Pancreas (tissue), 10 donors: ENCODE data around the gene KMT2A. TPM values are rescaled to one million over a fixed set of nuclear protein-coding genes. Genes with fewer than 3 reads are reported as not detected.

Experiments
- ATAC-seq, 4 donors: fragments of 200-7000 bp; cut with Tn5 transposase; one replicate each; pipeline versions ENCODE4 v1.8.0 to v1.9.1; 2020; ENCODE audit warnings: mild to moderate bottlenecking in 4 of 4, moderate library complexity in 4 of 4
- DNase-seq, 6 donors: peaks; one replicate each; pipeline ENCODE4 v3.0.0-alpha.2; 2020
- FAIRE-seq: peaks from 2 replicates; lab custom pipeline; 2012; peaks lifted over from hg19 to GRCh38; lab: Jason Lieb, UNC
- H3K27ac ChIP-seq, 4 donors: fragments of 200-600 bp; sonication (generic); 1 replicate in 3 of 4; 2 replicates in 1 of 4; pipeline versions ENCODE4 v1.5.0 to v1.8.0; 2020
- H3K27me3 ChIP-seq, 4 donors: fragments of 200-600 bp; one replicate each; pipeline ENCODE4 v1.8.0; 2021
- H3K36me3 ChIP-seq, 3 donors: fragments of 200-600 bp; sonication (generic) in 1 of 3; one replicate each; pipeline versions ENCODE4 v1.5.0 to v1.8.0; 2020 to 2021
- H3K4me1 ChIP-seq, 3 donors: fragments of 200-600 bp; one replicate each; pipeline ENCODE4 v1.8.0; 2021
- H3K4me3 ChIP-seq, 4 donors: fragments of 200-600 bp; sonication (generic) in 2 of 4; one replicate each; pipeline versions ENCODE4 v1.5.0 to v1.8.0; 2020 to 2021
- H3K9me3 ChIP-seq, 4 donors: fragments of 200-600 bp; one replicate each; pipeline ENCODE4 v1.8.0; 2021
- CTCF ChIP-seq, 4 donors: fragments of 200-600 bp; sonication (generic) in 3 of 4; IDR thresholded peaks; one replicate each; pipeline versions ENCODE4 v1.5.0 to v1.8.0; 2021; ENCODE audit warnings: antibody characterized with exemption in 4 of 4
- WGBS, 2 donors: extraction: QIAGEN DNeasy Blood & Tissue Kit; methylation state at CpG; one replicate each; pipeline ENCODE4 v1.1.7; 2013; 5-methylcytosine and 5-hydroxymethylcytosine counted together
- intact Hi-C, 3 donors: fragments of 100-400 bp; cut with DNase I; formaldehyde crosslinking; loops; one replicate each; pipeline versions ENCODE4 v1.11.1 to v1.14.2; 2022
- polyA plus RNA-seq, 2 donors: library from polyadenylated mRNA; stranded (reverse); fragments of 200-250 nt; gene quantifications; one replicate each; pipeline ENCODE4 v1.2.3, GENCODE V29; 2013
- total RNA-seq, 6 donors: library from RNA; stranded (reverse); fragmentation: NEBNext Ultra II Directional in 4 of 6; extraction: Animal tissue kit (Norgen Biotek cat#: 25700) in 4 of 6; gene quantifications; one replicate each; pipeline versions ENCODE4 v1.2.1 to v1.2.4, GENCODE V29; 2021 to 2023
- donor health status: healthy with polysubstance abuse.
- donor health status: DM: no; HTN: no; CAD: no; lungs with moderate emphysema.
- donor health status: DM: no; HTN: no; CAD: no.
- donor health status: control.
- donor health status: control.
- donor health status: Bipolar disorder and iron deficiency.
- donor health status: DM: yes; HTN: yes; CAD: no.
- donor health status: DM: no; HTN: no; CAD: no.
- donor health status: DM: no; HTN: no; CAD: no.
- donor health status: DM: yes; HTN: yes; CAD: no.

The KMT2A gene
- total and polyA plus RNA-seq, 8 donors: 13.9 to 46.3 (median 32.4) TPM

GRCh38 chr11:118410055-118410745 is 26.1 kb upstream of the KMT2A start:
- no peak for DNase-seq
- no peak overlapping the region for H3K4me3 ChIP-seq
- H3K36me3 ChIP-seq: no peaks in the 10 kb centered on the region
- H3K9me3 ChIP-seq: no peaks in the 10 kb centered on the region
- whole genome bisulfite sequencing, 2 donors: 57 to 62% methylated on average over 7 of the region's 7 CpGs
- no peak overlapping the region for H3K27ac ChIP-seq
- TF ChIP-seq CTCF (IDR thresholded peaks at IDR 0.05): no peak
- no peak for ATAC-seq
- no peaks in the 10 kb centered on the region for H3K4me1 ChIP-seq
- FAIRE-seq: no peak
- intact Hi-C loops: no loop called here
- no peaks in the 10 kb centered on the region for H3K27me3 ChIP-seq

- Histone ChIP-seq H3K27ac (no peak overlapping the region), H3K4me1 (no peaks in the 10 kb centered on the region), H3K4me3 (no peak overlapping the region), H3K9me3 (no peaks in the 10 kb centered on the region), H3K36me3 (no peaks in the 10 kb centered on the region), H3K27me3 (no peaks in the 10 kb centered on the region)
- no peak for TF ChIP-seq CTCF (IDR thresholded peaks at IDR 0.05)
- DNase-seq (no peak), ATAC-seq (no peak), FAIRE-seq (no peak)
- WGBS, 2 donors: 89 to 91% methylated on average over 4 of the region's 4 CpGs
- intact Hi-C loops: no loop called here
Observed at GRCh38 chr11:118411530-118411929, 24.8 kb upstream of the KMT2A start.

GRCh38 chr11:118412921-118413320 is 23.4 kb upstream of the KMT2A start:
- DNase-seq: no peak
- Histone ChIP-seq H3K4me3 (no peak overlapping the region), H3K27ac (no peak overlapping the region), H3K4me1 (no peaks in the 10 kb centered on the region), H3K36me3 (no peaks in the 10 kb centered on the region), H3K9me3 (no peaks in the 10 kb centered on the region), H3K27me3 (no peaks in the 10 kb centered on the region)
- ATAC-seq: no peak
- no peak for FAIRE-seq
- TF ChIP-seq CTCF (IDR thresholded peaks at IDR 0.05): no peak
- intact Hi-C loops: no loop called here
- 61 to 77% methylated on average over 1 of the region's 1 CpG for WGBS, 2 donors

- 78 to 79% methylated on average over 8 of the region's 8 CpGs for WGBS, 2 donors
- FAIRE-seq (no peak), DNase-seq (no peak)
Observed at GRCh38 chr11:118415062-118415738, 21.1 kb upstream of the KMT2A start.

More at GRCh38 chr11:118415062-118415738, 21.1 kb upstream of the KMT2A start:
- TF ChIP-seq CTCF (IDR thresholded peaks at IDR 0.05): no peak
- no peak overlapping the region for H3K4me3 ChIP-seq
- H3K27me3 ChIP-seq: no peaks in the 10 kb centered on the region
- ATAC-seq: no peak
- H3K4me1 ChIP-seq: no peaks in the 10 kb centered on the region
- no peaks in the 10 kb centered on the region for H3K36me3 ChIP-seq
- intact Hi-C loops: no loop called here
- H3K27ac ChIP-seq: no peak overlapping the region
- no peaks in the 10 kb centered on the region for H3K9me3 ChIP-seq
